ENCODE measurements around the gene SOHLH1.

SOHLH1 gene

DNA sequence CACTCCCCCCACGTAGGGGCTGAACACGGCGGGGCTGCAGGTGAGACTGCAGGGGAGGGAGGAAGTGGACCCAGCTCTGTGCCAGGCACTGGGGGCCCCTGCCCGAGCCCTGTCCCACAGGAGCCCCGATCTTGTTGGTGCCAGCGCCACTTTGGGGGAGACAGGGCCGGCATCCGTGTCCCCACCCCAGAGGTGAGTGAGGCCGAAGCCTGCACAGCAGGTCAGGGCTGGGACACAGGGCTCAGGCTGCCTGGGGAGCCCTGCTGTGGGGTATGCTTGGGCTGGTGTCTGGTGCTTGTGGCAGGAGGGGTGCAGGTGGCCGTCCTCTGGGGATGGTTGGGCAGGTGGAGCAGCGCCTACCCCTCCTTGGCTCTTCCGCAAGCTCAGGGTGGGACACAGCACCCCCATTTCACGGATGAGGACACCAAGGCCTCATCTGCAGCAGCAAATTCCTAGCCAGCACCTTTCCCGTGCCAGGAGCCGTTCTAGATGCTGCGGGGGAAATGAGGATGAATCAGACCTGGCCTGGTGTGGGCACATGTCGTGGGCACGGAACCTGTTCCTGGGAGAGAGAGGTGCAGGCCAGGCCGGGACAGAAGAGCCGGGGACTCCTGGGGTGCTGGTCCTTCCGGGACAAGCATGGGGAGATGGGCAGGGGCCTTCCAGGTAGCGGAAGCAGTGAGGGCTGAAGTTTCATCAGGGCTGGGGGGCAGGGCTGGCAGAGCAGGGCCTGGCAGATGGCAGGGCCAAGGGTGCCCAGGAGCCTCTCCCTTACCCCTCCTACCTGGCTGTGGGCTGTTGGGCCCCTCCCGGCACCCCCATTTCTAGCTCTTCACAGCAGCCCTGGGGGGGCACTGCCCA, 37.9 kb upstream of the SOHLH1 start:
- DNase-seq (ENCODE audit: low read depth, low spot score) = no peak
- TF ChIP-seq SUZ12 (IDR thresholded peaks at IDR 0.05; ENCODE audit: extremely low read depth, insufficient read depth, insufficient read length) (no peak), YY1 (IDR thresholded peaks at IDR 0.05; ENCODE audit: insufficient read depth, insufficient read length) (no peak)
- Histone ChIP-seq H3K4me1 (ENCODE audit: insufficient read depth, insufficient read length) (peaks cover 34% of the 10 kb centered on the region), H3K4me3 (ENCODE audit: insufficient read length, low read depth) (peak overlapping the region; percentile 30), H3K27me3 (ENCODE audit: insufficient read depth, insufficient read length) (peaks cover 39% of the 10 kb centered on the region), H3K9me3 (ENCODE audit: insufficient read depth, low read length) (peaks cover 21% of the 10 kb centered on the region; the same call in 1 of the 2 replicates), H3K9ac (ENCODE audit: insufficient read length, low read depth) (peak overlapping the region; percentile 56), H3K36me3 (ENCODE audit: insufficient read depth, insufficient read length, low read length) (no peaks in the 10 kb centered on the region)

DNA sequence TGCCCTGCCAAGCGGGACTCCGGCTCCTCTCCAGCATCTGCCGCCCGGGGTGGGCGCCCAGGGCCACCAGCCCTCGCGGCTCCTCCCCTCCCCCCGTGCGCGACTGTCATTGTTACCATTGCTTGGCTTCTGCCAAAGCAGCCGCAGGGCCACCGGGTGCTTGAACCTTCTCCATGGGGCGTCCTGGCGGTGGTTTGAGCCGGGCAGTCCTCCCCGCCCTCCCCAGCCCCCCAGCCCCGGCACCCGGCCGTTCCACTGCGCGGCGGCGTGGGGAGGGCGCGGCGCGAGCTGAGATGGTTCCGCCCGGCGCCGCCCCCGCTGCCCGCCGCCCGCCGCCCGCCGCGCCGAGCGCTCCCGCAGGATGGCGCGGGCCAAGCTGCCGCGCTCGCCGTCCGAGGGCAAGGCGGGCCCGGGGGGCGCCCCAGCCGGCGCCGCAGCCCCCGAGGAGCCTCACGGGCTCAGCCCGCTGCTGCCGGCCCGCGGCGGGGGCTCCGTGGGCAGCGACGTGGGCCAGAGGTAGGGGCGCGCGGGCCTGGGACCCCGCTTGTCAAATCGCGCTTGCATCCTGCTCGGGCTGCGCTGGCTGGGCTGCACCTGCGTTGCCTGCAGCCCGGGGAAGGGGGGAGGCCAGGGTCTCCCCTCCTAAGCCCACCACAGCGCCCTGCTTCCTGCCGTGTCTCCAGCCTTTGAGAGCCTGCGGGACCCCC, 37.1 kb upstream of the SOHLH1 start:
- Histone ChIP-seq H3K4me1 (ENCODE audit: insufficient read depth, insufficient read length) (peaks cover 30% of the 10 kb centered on the region), H3K9me3 (ENCODE audit: insufficient read depth, low read length) (peaks cover 26% of the 10 kb centered on the region; the same call in 1 of the 2 replicates), H3K36me3 (ENCODE audit: insufficient read depth, insufficient read length, low read length) (no peaks in the 10 kb centered on the region), H3K27me3 (ENCODE audit: insufficient read depth, insufficient read length) (peaks cover 39% of the 10 kb centered on the region), H3K9ac (ENCODE audit: insufficient read length, low read depth) (peak overlapping the region; percentile 42), H3K4me3 (ENCODE audit: insufficient read length, low read depth) (peak overlapping the region; percentile 31)
- DNase-seq (ENCODE audit: low read depth, low spot score) = no peak
- TF ChIP-seq ZNF274 (IDR thresholded peaks at IDR 0.05; ENCODE audit: low read depth, low read length) = no peak
- TF ChIP-seq YY1 (IDR thresholded peaks at IDR 0.05; ENCODE audit: insufficient read depth, insufficient read length) = no peak
- TF ChIP-seq SUZ12 (IDR thresholded peaks at IDR 0.05; ENCODE audit: extremely low read depth, insufficient read depth, insufficient read length) = no peak

DNA sequence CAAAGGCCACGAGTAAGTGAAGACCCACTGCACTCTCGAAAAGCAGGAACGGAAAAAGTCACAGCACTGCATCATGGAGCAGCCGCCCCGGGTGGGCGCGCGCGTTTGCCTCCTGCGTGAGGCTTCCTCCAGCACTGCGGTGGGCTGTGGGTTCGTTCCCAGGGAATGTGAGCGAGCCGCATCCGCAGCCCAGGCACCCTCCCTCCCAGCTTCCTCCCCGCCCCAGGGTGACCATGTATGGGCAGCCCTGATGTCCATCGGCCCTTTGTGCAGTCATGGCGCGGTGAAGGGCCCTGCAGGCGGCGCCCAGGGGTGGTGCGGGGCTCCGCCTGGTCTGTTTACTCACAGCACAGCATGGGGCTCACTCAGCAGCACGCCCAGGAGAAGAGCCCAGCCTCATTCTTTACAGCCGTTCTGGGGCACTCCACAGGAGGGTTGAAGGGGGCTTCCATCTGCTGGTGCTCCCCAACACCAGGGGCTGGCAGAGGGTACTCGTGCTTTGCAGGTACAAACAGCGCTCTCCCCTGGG, 35.4 kb upstream of the SOHLH1 start:
- TF ChIP-seq ZNF274 (IDR thresholded peaks at IDR 0.05; ENCODE audit: low read depth, low read length) (no peak), SUZ12 (IDR thresholded peaks at IDR 0.05; ENCODE audit: extremely low read depth, insufficient read depth, insufficient read length) (no peak), YY1 (IDR thresholded peaks at IDR 0.05; ENCODE audit: insufficient read depth, insufficient read length) (no peak)
- Histone ChIP-seq H3K4me1 (ENCODE audit: insufficient read depth, insufficient read length) (peaks cover 23% of the 10 kb centered on the region), H3K36me3 (ENCODE audit: insufficient read depth, insufficient read length, low read length) (no peaks in the 10 kb centered on the region), H3K4me3 (ENCODE audit: insufficient read length, low read depth) (no peak overlapping the region), H3K9ac (ENCODE audit: insufficient read length, low read depth) (no peak overlapping the region), H3K9me3 (ENCODE audit: insufficient read depth, low read length) (peaks cover 32% of the 10 kb centered on the region; the same call in 1 of the 2 replicates), H3K27me3 (ENCODE audit: insufficient read depth, insufficient read length) (peaks cover 39% of the 10 kb centered on the region)
- no peak for DNase-seq (ENCODE audit: low read depth, low spot score)

DNA sequence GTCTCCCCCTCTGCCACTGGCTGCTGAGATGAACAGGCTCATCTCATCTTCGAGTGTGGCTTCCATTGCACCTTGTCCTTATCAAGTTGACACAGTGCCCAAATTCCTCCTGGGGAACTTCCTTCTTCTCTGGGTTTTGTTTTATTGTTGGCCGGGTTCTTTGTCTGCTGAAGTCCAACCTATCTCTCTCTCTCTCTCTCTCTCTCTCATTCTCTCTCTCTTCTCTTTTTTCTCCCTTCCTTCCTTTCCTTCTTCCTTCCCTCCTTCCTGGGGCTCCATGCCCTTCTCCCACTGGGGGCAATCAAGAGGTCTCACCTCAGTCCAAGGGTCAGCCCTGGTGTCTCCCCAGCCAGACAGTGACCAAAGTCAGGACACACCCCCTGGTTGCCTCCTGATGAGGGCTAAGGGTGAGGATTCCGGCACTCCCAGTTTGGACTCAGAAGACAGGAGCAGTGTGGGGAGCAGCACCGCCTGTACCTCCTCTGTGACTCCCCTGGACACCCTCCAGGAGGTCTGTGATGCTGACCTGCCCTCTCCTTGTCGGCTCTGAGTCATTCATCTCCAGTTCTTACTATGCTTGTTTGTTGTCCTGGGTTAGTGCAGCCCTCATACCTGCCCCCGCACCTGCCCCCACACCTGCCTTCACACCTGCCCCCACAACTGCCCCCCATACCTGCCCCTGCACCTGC, 33.4 kb upstream of the SOHLH1 start:
- no peaks in the 10 kb centered on the region for H3K36me3 ChIP-seq (ENCODE audit: insufficient read depth, insufficient read length, low read length)
- H3K4me3 ChIP-seq (ENCODE audit: insufficient read length, low read depth) = no peak overlapping the region
- H3K9ac ChIP-seq (ENCODE audit: insufficient read length, low read depth) = no peak overlapping the region
- peaks cover 34% of the 10 kb centered on the region for H3K27me3 ChIP-seq (ENCODE audit: insufficient read depth, insufficient read length)
- no peak for TF ChIP-seq ZNF274 (IDR thresholded peaks at IDR 0.05; ENCODE audit: low read depth, low read length)
- TF ChIP-seq YY1 (IDR thresholded peaks at IDR 0.05; ENCODE audit: insufficient read depth, insufficient read length) = no peak
- TF ChIP-seq SUZ12 (IDR thresholded peaks at IDR 0.05; ENCODE audit: extremely low read depth, insufficient read depth, insufficient read length) = no peak
- H3K4me1 ChIP-seq (ENCODE audit: insufficient read depth, insufficient read length) = peaks cover 12% of the 10 kb centered on the region
- DNase-seq (ENCODE audit: low read depth, low spot score) = no peak
- peaks cover 32% of the 10 kb centered on the region; the same call in 1 of the 2 replicates for H3K9me3 ChIP-seq (ENCODE audit: insufficient read depth, low read length)

DNA sequence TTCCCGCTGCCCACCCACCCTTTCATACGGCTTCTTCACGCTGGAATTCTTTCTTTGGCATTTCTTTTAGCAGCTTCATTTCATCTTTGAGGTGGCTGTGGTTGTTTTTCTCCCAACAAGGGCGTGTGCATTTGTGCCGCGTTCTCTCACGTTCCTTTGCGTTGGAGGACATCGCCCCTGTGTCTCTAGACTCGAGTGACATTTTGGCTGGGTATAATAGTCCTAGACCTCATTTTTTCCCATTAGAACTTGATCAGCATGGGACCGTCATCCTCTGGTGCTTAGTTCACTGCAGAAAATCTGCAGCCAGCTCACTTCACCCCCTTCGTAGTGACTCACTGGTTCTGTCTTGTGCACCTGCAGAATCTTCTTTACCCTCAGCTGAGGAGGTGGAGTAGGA, 32.2 kb upstream of the SOHLH1 start:
- TF ChIP-seq YY1 (IDR thresholded peaks at IDR 0.05; ENCODE audit: insufficient read depth, insufficient read length) (no peak), ZNF274 (IDR thresholded peaks at IDR 0.05; ENCODE audit: low read depth, low read length) (no peak), SUZ12 (IDR thresholded peaks at IDR 0.05; ENCODE audit: extremely low read depth, insufficient read depth, insufficient read length) (no peak)
- no peak overlapping the region for H3K9ac ChIP-seq (ENCODE audit: insufficient read length, low read depth)
- no peak overlapping the region for H3K4me3 ChIP-seq (ENCODE audit: insufficient read length, low read depth)
- H3K27me3 ChIP-seq (ENCODE audit: insufficient read depth, insufficient read length) = peaks cover 24% of the 10 kb centered on the region
- no peaks in the 10 kb centered on the region for H3K36me3 ChIP-seq (ENCODE audit: insufficient read depth, insufficient read length, low read length)
- DNase-seq (ENCODE audit: low read depth, low spot score) = no peak
- peaks cover 9% of the 10 kb centered on the region for H3K4me1 ChIP-seq (ENCODE audit: insufficient read depth, insufficient read length)
- peaks cover 32% of the 10 kb centered on the region; the same call in 1 of the 2 replicates for H3K9me3 ChIP-seq (ENCODE audit: insufficient read depth, low read length)

DNA sequence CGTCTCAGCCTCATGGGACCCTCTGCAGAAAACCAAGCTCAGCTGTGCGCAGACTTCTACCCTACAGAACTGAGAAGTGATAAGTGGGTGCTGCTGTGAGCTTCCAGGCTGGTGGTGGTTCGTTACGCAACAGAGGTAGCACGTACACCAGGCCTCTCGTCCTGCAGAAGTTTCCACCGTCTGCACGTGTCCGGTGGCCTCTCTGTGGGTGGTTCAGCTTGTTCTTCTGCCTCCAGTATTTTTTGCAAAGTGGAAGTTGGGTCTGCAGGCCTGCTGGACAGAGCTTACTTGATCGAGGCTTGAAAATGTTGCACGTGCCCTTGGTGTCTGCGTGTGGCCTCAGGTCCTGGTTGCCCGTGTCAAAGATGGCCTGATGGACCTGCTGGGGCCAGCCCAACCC, 30.2 kb upstream of the SOHLH1 start:
- no peak for DNase-seq (ENCODE audit: low read depth, low spot score)
- H3K4me3 ChIP-seq (ENCODE audit: insufficient read length, low read depth) = no peak overlapping the region
- TF ChIP-seq ZNF274 (IDR thresholded peaks at IDR 0.05; ENCODE audit: low read depth, low read length) = no peak
- TF ChIP-seq SUZ12 (IDR thresholded peaks at IDR 0.05; ENCODE audit: extremely low read depth, insufficient read depth, insufficient read length) = no peak
- TF ChIP-seq YY1 (IDR thresholded peaks at IDR 0.05; ENCODE audit: insufficient read depth, insufficient read length) = no peak
- H3K9me3 ChIP-seq (ENCODE audit: insufficient read depth, low read length) = peaks cover 25% of the 10 kb centered on the region; the same call in 1 of the 2 replicates
- H3K27me3 ChIP-seq (ENCODE audit: insufficient read depth, insufficient read length) = peaks cover 9% of the 10 kb centered on the region
- no peak overlapping the region for H3K9ac ChIP-seq (ENCODE audit: insufficient read length, low read depth)
- no peaks in the 10 kb centered on the region for H3K36me3 ChIP-seq (ENCODE audit: insufficient read depth, insufficient read length, low read length)
- H3K4me1 ChIP-seq (ENCODE audit: insufficient read depth, insufficient read length) = peaks cover 2% of the 10 kb centered on the region

Measured in NT2/D1 (cell line).